GM21381 (cell line): Measurements from ENCODE around the gene OBP2A.
"Not testable (repeated sequence)": the region's sequence is repeated elsewhere in the genome, so short reads cannot be mapped to it uniquely, and the experiment has no call there.

Experiments used
- ATAC-seq: cut with Tn5 transposase; IDR thresholded peaks from one replicate; pipeline ENCODE4 v1.9.1; 2021; ENCODE audit warnings: mild to moderate bottlenecking, moderate library complexity; ENCODE audit not compliant: unreplicated experiment

The OBP2A gene

GRCh38 chr9:135526089-135526729 is 19.7 kb upstream of the OBP2A start:
- ATAC-seq: no peak

GRCh38 chr9:135526730-135527571 is 19.0 kb upstream of the OBP2A start:
- ATAC-seq: no peak

- not testable (repeated sequence) for ATAC-seq
Measured at GRCh38 chr9:135528842-135529435, 17.0 kb upstream of the OBP2A start.

- no peak for ATAC-seq
Measured at GRCh38 chr9:135530146-135530545, 15.8 kb upstream of the OBP2A start.

GRCh38 chr9:135531096-135531495 is 14.8 kb upstream of the OBP2A start:
- ATAC-seq: no peak

- no peak for ATAC-seq
Measured at GRCh38 chr9:135533113-135533512, 12.8 kb upstream of the OBP2A start.

GRCh38 chr9:135533674-135534073 is 12.3 kb upstream of the OBP2A start:
- ATAC-seq: no peak

GRCh38 chr9:135534192-135534711 is 11.7 kb upstream of the OBP2A start:
- not testable (repeated sequence) for ATAC-seq

- ATAC-seq: not testable (repeated sequence)
Measured at GRCh38 chr9:135534826-135535225, 11.1 kb upstream of the OBP2A start.

- ATAC-seq: not testable (repeated sequence)
Measured at GRCh38 chr9:135535631-135536030, 10.3 kb upstream of the OBP2A start.

GRCh38 chr9:135536216-135536615 is 9.7 kb upstream of the OBP2A start:
- no peak for ATAC-seq

GRCh38 chr9:135543262-135543894 is 2.5 kb upstream of the OBP2A start:
- not testable (repeated sequence) for ATAC-seq

GRCh38 chr9:135544981-135545635 is 818 bp upstream of the OBP2A start:
- no peak for ATAC-seq

GRCh38 chr9:135546792-135547617 is 1.1 kb downstream of the OBP2A start:
- not testable (repeated sequence) for ATAC-seq

- ATAC-seq: no peak
Measured at GRCh38 chr9:135547756-135548736, 2.1 kb downstream of the OBP2A start.

- not testable (repeated sequence) for ATAC-seq
Measured at GRCh38 chr9:135549478-135550343, 3.8 kb downstream of the OBP2A start.

GRCh38 chr9:135550344-135550918 is 4.5 kb downstream of the OBP2A start:
- ATAC-seq: no peak
